Right renal pelvis (tissue), 4 donors: ENCODE results near the gene CREG1. TPM values are rescaled to one million over a fixed set of nuclear protein-coding genes. Genes with fewer than 3 reads are reported as not detected.
"Not testable (repeated sequence)": the region's sequence is repeated elsewhere in the genome, so short reads cannot be mapped to it uniquely, and the experiment has no call there.

ENCODE experiments used
- DNase-seq, 4 donors: peaks; one replicate each; pipeline ENCODE4 v3.0.0-alpha.2; 2013; ENCODE audit warnings: low read depth in 4 of 4, low spot score in 3 of 4, missing footprints in 1 of 4
- polyA plus RNA-seq, 4 donors: library from polyadenylated mRNA; unstranded; fragments of 120-200 nt; gene quantifications; one replicate each; pipeline ENCODE4 v1.2.1, GENCODE V29; 2013; ENCODE audit not compliant: insufficient read length in 4 of 4

CREG1 gene
- polyA plus RNA-seq, 4 donors: 119 to 146 (median 134) TPM

DNA sequence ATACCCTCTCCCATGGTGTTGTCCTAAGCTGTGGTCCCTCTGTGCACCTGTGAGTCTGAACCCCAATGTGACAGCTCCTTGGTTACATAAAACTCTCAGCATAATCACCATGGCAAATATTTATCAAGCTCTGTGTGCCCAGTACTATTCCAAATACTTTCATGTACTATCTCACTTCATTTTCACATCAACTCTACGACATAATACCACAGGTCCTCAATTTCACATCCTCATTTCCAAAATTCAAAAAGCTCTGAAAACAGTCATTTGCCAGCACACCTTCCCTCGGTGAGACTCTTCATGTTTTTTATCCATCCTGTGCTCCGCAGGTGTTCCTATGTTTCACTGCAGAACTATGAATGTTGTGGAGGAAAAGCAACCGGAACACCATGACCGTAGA is 12.4 kb upstream of the CREG1 start:
- DNase-seq: no peak

DNA sequence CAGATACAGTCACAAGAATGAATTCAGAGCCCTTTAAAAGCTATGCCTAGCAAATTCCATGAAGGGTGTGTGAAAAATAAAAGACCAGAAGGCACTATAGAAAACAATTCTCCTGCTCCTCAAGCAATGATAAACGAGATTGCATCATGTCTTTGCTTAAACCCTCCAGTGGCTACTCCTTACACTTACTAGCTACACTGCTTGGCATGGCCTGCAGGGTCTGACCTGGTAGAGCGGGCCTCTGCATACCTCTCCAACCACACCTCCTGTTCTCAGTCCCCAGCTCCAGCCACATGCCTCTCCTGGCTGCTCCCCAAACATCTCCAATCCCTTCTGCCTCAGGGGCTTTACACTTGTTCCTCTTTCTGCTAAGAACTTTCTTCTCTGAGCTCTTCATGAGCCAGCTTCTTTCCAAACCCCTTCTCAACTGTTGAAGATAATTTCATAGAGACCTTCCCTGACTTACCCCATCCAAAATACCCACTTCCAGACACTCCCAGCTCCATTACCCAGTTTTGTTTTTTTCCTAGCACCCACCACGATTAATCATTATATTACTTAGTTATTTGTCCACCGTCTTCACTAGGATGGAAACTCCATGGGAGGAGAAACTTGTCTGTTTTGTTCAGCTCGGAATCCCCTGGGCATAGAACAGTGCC is 11.2 kb upstream of the CREG1 start:
- DNase-seq: no peak

DNA sequence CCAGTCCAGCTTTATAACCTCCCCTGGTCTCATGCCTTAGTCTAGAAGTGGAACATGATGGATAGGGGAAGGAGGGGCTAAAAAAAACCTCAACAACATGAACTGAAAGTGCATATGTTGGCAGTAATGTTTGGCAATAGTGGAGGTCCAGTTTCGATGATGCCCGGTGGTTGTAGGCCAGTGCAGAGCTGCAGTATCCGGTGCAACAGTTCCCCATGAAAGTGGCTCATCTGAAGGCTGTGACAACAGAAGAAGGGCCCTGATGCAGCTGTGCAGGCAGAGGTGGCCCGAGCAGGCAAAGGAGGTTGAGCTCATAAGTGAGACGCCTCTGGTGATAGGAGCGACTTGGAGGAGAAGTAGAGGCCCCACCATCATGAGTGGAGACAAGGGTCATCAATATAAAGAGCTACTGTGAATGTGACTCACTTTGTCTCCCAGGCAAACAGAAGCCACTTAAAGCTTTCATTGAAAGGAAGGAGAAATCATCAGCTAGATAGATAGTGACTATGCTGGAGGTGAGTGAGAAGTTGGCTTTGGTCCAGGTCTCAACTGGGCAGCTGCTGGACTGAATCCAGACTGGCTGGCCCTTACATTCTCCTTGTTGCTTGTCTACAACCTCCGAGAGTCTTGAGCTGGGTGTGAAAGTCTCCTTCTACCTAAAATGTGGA is 10.2 kb upstream of the CREG1 start:
- no peak for DNase-seq

DNA sequence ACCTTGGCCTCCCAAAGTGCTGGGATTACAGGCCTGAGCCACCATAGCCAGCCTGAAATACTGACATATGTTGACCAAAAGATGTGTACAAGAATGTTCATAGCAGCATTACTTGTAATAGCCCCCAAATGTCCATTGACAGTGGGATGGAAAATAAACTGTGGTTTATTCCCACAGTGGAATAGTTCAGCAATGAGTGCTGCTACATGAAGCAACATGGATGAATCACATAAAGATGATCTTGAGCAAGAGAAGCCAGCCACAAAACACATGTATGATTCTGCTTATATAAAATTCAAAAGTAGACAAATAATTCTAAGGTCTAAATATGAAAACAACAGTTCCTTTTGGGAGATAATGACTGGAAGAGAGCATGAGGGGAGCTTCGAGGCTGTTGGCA is 9.1 kb upstream of the CREG1 start:
- no peak for DNase-seq

DNA sequence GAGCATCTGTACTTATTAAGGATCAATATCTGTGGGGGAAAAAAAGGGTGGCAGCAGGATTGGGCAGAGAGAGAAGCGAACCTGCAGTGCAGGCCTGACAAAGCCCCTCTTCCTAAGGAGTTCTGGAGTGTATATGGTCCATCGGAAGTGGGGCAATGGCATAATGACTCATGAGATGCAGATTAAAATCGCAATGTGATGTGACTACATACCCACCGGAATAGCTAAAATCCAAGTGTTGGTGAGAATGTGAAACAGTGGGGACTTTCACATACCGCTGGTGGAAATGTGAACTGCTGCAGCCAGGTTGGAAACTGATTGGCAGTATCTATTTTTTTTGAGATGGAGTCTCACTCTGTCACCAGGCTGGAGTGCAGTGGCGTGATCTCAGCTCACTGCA is 8.2 kb upstream of the CREG1 start:
- DNase-seq: no peak

DNA sequence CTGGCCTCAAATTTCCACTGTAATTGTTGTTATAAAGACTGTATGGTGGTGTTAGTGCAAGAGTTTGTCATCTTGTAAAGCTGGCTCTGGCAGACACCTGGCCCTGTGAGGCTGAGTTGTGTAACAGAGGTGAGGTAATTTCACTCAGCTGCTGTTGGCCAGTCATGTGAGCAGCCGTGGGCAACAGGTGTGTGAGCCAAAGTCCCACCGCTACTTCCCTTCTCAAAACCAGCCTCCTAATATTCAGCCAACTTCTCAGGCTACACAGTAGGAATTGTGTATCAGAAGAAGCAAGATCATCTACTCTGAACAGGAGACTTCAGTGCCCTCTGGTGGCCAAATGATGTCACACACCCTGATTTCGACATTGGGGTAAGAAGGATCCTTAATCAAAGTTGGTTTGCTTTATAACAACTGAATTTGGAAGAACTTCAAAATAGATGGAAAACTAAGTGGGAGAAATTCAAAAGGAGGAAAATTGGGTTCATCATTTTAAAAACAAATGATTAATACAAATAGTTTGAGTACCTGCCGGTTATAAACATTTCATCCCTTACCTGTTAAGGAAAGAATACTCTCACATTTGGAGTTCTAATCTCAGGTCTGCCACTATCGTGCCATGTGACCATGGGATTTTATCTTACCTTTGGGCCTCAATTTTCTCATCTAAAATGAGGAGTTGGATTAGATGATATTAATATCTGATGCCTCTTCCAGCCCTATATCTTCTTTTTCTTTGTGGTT is 2.6 kb upstream of the CREG1 start:
- DNase-seq: peak in 3 of 4 donors; percentile 37 to 62 (median 56)

DNA sequence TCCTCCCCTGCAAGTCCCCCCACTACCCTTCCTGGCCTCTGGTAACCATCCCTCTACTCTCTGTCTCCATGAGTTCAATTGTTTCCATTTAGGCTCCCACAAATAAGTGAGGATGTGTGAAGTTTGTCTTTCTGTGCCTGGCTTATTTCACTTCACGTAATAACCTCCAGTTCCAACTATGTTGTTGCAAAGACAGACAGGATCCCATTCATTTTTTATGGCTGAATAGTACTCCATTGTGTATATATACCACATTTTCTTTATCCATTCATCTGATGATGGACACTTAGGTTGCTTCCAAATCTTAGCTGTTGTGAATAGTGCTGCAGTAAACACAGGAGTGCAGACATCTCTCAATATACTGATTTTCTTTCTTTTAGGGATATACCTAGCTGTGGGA is 1.5 kb upstream of the CREG1 start:
- DNase-seq: not testable (repeated sequence)

DNA sequence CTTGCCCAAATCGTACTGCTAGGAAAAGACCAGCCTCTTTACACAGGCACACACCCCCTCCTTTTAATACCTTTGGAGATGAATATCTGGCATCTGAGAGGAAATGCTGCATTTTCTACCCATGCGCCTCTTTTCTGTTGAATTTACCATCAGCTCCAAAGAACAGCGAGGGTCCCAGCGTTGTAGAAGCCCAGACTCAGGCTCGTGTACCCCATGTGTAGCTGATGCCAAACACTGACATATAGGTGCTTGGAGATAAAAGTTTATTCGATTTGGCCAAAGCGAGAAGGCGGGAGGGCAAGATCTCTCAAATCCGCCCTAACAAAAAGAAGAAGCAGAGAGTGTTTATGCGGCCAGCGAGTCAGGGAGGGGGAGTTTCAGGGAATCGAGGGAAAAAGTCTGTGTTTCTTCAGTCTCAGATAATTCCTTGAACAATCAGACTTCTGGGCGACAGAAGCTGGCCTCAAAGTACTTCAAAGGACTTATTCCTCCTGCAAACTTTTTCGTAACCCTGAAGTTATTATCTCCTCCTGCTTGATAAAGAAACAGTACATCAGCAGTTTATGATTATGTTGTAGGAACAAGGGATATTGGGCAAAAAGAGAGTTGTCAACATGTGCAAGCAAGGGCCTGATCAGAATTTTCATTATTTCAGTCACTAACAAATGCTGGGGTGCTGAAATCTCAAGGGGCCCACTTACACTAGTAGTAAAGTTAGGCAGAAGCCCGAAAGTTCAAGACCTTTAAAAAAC is 642 bp upstream of the CREG1 start:
- DNase-seq: no peak

DNA sequence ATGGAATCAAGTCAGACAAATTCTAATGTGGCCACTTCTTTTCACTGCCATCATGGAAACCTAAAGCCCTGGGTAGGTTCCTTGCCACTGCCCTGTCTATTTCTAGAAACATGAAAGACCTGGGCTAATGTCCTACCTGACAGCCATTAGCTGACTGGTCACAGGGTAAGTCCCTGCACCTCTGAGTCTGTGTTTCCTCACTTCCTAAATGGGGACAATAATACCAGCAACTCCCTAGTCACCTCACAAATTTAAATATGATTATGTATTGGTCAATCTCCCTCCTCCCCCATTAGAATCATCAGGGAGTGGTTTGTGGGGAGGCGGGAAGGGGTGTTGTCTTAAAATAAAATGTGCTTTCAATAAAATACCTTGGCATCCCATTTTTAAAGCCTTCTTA is 2.2 kb downstream of the CREG1 start:
- no peak for DNase-seq

DNA sequence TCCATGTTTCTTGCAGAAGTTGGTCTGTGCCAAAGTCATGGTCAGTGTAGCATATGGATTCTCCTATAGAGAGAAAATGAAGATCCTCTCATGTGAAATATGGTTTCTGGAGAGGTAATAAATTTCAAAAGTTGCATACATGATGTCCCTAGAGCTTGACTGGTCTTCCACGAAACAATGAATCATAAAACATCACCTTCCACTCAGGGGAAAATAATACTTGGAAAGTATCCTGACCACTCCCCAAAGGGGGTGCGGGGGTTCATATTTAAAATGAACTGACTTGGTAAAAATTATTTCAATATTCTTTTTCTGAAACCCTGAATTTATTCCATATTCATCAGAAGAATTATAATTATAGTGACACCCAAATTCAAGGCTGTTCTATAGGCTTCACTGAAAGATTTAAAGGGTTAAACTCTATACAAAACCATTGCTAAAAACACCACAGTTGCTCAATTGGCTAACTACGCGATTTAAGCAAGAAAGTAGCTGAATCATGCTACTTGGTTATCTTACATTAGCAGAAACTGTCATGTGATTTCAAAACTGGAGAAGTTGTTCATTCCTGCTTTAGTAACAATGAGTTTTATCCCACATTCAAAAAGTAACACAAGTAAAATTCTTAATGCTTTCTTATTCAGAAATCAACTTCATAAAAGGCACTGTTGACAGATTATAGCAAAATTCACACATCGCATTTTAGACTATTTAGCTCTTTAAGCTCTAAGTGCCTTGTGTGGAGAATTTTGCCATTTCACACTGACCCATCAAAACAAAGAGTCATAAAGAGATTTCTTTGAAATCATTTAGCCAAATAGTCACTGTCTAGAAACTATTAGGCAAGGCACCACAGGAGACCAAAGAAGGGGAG is 5.3 kb downstream of the CREG1 start:
- no peak for DNase-seq

DNA sequence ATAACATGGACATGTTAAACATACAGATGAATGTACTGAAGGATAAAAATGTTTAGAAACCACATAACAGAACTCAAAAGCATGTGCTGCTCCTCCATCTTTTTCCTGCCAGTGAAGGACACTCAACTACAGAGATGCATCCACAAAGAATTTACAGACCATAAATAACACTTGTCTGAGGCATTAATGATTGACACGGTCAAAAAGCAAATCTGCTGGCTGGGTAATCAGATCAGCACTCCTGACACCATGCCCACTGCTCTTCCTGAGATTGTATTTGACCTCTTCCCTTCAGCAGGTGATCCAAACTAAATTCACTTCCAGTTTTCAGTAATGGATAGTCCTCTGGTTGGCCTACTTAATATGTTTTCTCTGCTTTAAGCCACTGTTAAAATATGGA is 6.6 kb downstream of the CREG1 start:
- DNase-seq: no peak

DNA sequence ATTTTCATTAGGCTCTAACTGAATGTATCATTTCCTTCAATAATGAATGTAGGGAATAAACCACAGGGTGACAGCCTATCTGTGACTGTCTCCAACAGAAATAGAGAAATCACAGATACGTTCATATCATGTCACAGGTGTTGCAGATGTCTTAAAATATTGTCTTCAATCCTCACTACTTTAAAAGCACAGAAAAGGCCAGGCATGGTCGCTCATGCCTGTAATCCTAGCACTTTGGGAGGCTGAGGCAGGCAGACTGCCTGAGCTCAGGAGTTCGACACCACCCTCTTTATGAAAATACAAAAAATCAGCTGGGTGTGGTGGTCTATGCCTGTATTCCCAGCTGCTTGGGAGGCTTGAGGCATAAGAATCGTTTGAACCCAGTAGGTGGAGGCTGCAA is 8.2 kb downstream of the CREG1 start:
- DNase-seq: no peak

DNA sequence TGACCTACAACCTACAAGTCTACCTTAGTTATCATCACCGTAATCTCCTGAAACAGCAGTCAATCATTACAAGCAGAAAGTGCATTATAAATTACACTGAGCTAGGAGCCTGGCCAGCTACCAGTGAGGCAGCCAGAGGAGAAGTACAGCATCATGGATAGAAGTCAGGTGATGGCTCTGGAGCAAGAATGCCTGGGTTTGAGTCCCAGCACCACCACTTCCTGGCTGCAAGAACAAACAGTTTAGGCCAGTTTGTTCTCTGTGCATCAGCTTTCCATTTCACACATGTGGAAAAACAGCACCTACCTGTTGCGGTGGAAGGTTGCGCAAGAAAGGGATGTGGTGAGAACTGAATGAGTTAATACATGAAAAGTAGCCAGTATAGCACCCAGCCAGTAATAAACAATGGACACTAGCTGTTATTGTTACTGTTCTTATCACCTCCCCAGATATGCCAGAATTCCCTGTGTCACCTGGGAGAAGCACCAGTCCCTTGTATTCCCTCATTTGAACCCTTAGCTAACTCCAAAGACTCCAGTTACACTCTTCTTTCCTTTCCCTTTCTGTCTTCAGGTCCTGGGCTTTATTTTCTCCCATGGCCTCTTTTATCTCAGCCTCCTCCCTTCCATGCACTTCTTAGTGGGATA is 9.0 kb downstream of the CREG1 start:
- no peak for DNase-seq

DNA sequence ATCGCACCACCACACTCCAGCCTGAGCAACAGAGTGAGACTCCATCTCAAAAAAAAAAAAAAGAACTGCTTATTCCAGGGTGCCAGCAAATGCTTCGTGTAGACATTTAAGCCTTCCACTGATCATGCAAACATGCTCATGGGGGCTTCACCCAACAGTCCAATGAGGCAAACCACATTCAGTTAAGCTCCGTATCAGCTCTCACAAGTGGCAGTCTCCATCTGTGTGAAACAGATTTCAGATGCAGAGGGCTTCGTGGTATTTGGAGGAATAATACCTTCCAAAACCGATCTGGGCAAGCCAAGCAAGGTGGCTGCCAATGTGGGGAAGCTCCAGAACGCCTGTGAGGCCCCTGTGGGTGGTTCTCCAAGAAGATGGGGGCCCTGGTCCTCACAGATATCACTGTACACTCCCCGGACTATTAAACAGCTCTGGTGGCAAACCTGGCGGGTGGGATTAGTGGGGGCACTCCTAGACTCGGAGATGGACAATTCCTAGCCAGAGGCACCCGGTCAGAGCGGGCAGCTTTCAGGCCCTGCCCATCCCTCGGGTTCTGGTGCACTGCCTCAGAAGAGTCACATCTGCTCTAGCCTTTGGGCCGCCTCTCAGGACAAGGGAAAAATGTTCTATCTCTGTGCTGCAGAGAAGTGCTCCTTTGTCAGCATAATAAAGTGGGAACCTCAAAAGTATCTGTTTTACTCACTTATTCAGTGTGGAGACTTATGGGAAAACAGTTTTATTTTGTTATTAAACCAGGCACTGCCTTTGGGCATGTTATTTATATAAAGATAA is 10.2 kb downstream of the CREG1 start:
- no peak for DNase-seq

DNA sequence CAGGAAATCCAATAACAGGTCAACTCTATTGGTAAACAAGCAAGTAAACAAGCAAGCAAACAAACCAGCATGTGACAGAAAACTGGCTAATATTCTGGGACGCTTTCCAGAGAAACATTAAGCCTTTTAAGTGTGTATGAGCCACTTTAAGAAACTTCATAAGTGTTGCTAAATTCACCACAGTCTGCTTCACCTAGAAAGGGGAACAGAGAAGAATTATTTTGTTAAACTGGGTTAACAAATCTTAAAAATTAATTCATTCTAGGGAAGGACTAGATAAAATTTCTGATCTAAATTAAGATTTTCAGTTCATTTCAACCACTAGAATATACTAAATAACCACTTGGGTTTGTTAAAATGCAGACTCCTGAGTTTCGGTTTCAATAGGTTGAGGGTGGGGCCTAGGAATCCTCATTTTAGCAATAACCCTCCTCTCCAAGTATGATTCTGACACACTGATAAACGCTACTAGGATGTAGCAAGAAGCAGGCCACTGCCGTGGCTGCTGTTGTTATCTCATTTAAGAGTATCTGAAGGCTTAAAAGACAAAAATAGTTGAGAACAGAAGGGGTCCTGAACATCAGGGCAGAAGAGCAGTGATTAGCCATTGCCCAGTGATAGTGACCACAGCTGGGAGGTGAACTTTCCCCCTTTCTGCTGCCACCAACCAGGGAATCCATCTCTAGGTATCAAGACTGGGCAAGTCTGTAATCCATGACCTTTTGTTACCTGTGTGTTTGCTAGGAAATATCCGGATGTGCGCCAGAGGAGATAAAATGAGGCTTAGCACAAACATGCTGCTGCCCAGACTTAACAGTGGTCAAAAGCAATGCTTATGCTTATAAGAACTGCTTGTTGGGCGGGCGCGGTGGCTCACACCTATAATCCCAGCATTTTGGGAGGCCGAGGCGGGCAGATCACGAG is 11.2 kb downstream of the CREG1 start:
- no peak for DNase-seq

DNA sequence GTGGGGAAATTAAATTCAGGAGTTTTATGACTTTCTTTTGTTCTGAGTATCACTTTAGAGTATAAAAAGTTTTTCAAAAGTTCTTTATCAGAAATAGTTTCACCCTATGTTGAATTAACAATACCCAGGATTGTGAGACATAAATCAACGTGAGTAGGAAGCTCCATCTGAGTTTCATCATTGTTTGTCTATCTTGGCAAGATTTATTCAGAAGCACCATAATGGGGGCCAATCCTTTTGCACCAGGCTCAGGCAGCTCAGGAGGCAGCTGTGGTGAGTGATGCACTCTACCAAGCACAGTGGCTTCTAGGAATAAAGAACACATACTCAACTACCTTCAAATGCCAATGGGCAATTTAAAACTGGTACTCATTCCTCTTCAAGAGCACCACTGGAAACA is 12.0 kb downstream of the CREG1 start:
- no peak for DNase-seq

DNA sequence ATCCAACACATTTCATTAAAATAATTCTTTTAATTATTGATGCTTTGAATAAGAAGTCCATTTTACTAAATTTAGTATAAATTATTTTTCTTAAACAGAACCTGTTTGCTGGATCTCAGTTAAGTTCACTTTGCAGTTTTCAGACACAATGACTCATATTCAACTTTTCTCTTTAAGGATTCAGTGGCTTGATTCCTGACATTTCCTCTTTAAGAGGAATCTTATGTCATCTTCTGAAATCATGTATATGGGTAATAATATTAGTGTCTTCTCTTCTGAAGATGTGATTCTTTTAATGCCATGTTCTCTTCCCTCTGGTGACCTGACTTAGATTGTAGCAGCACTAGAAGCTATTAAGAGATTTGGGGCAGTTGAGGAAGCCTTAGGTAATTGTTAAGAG is 12.6 kb downstream of the CREG1 start:
- DNase-seq: no peak

DNA sequence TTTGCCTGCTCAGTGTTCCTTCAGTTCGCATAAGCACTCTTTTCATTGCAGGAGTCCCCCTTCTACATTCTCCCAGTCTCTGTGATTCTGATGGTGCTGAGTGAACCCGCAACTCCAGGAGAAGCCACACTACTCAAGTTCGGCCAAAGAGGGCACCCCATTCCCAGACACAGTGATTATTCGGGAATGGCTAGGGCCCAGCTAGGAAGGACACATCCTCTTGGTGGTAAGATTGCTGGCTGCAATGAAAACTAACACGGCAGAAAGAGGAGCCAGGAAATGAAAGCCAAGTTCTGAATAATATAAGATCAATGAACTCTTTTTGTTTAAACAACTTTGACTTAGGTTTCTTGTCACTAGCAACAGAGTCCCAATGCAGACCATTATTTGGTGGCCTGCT is 14.9 kb downstream of the CREG1 start:
- no peak for DNase-seq
